Muscle layer of colon (tissue), 2 donors: ENCODE data around the gene PSMC5.
"Not testable (repeated sequence)": the region's sequence is repeated elsewhere in the genome, so short reads cannot be mapped to it uniquely, and the experiment has no call there.

ENCODE experiments used
- H3K27ac ChIP-seq: one replicate; pipeline ENCODE4 v1.7.0; 2013; ENCODE audit warnings: low read depth, mild to moderate bottlenecking, low read length, moderate library complexity
- H3K27me3 ChIP-seq, 2 donors: one replicate each; pipeline ENCODE4 v1.7.0; 2013; ENCODE audit warnings: low read length in 2 of 2, mild to moderate bottlenecking in 2 of 2; ENCODE audit not compliant: insufficient read depth in 2 of 2, control insufficient read depth in 1 of 2
- H3K36me3 ChIP-seq: one replicate; pipeline ENCODE4 v1.7.0; 2013; ENCODE audit warnings: mild to moderate bottlenecking, low read length; ENCODE audit not compliant: insufficient read depth
- H3K4me1 ChIP-seq: one replicate; pipeline ENCODE4 v1.7.0; 2013; ENCODE audit warnings: mild to moderate bottlenecking, low read length; ENCODE audit not compliant: insufficient read depth
- H3K4me3 ChIP-seq, 2 donors: one replicate each; pipeline ENCODE4 v1.7.0; 2013; ENCODE audit warnings: low read length in 2 of 2, low read depth in 1 of 2, mild to moderate bottlenecking in 1 of 2, moderate library complexity in 1 of 2
- H3K9ac ChIP-seq: one replicate; pipeline ENCODE4 v1.7.0; 2013; ENCODE audit warnings: low read length
- H3K9me3 ChIP-seq: one replicate; pipeline ENCODE4 v1.7.0; 2013; ENCODE audit warnings: mild to moderate bottlenecking, low read length
- donor health status: abdominal sarcoma.
- donor health status: Adenocarcinoma of cecum.

Gene PSMC5

GRCh38 chr17:63855185-63855584 is 28.0 kb downstream of the PSMC5 start:
- Histone ChIP-seq H3K27ac (no peak overlapping the region), H3K9ac (no peak overlapping the region), H3K9me3 (no peaks in the 10 kb centered on the region), H3K36me3 (no peaks in the 10 kb centered on the region), H3K4me3 (no peak overlapping the region), H3K4me1 (no peaks in the 10 kb centered on the region), H3K27me3 (no peaks in the 10 kb centered on the region)

GRCh38 chr17:63856425-63856824 is 29.2 kb downstream of the PSMC5 start:
- not testable (repeated sequence) for H3K4me3 ChIP-seq, H3K27ac ChIP-seq, H3K36me3 ChIP-seq

GRCh38 chr17:63859257-63859656 is 32.0 kb downstream of the PSMC5 start:
- H3K27me3 ChIP-seq, result no peaks in the 10 kb centered on the region
- no peaks in the 10 kb centered on the region for H3K4me1 ChIP-seq
- no peak overlapping the region for H3K9ac ChIP-seq
- no peaks in the 10 kb centered on the region for H3K9me3 ChIP-seq
- no peaks in the 10 kb centered on the region for H3K36me3 ChIP-seq
- no peak overlapping the region for H3K27ac ChIP-seq
- no peak overlapping the region for H3K4me3 ChIP-seq

More at GRCh38 chr17:63856425-63856824, 29.2 kb downstream of the PSMC5 start:
- not testable (repeated sequence) for H3K9ac ChIP-seq, H3K27me3 ChIP-seq, H3K4me1 ChIP-seq, H3K9me3 ChIP-seq

- H3K4me3 ChIP-seq, H3K27me3 ChIP-seq, H3K4me1 ChIP-seq, H3K9me3 ChIP-seq, H3K9ac ChIP-seq, H3K27ac ChIP-seq, H3K36me3 ChIP-seq: not testable (repeated sequence)
These were observed 39.4 kb downstream of the PSMC5 start for GRCh38 chr17:63866625-63867024.

GRCh38 chr17:63869491-63870291 is 42.5 kb downstream of the PSMC5 start:
- not testable (repeated sequence) for H3K9ac ChIP-seq, H3K4me3 ChIP-seq, H3K36me3 ChIP-seq, H3K4me1 ChIP-seq, H3K9me3 ChIP-seq, H3K27ac ChIP-seq, H3K27me3 ChIP-seq

GRCh38 chr17:63870292-63870665 is 43.0 kb downstream of the PSMC5 start:
- H3K4me1 ChIP-seq, H3K4me3 ChIP-seq, H3K27me3 ChIP-seq, H3K9me3 ChIP-seq, H3K9ac ChIP-seq, H3K27ac ChIP-seq, H3K36me3 ChIP-seq: not testable (repeated sequence)

- not testable (repeated sequence) for H3K27ac ChIP-seq, H3K27me3 ChIP-seq, H3K9me3 ChIP-seq, H3K4me3 ChIP-seq, H3K36me3 ChIP-seq, H3K4me1 ChIP-seq, H3K9ac ChIP-seq
These were observed 44.6 kb downstream of the PSMC5 start for GRCh38 chr17:63871646-63872365.

- H3K27me3 ChIP-seq, H3K4me3 ChIP-seq, H3K9me3 ChIP-seq, H3K27ac ChIP-seq, H3K9ac ChIP-seq, H3K36me3 ChIP-seq, H3K4me1 ChIP-seq: not testable (repeated sequence)
These were observed 46.3 kb downstream of the PSMC5 start, which contains the start of gene CSH2 for GRCh38 chr17:63873577-63873976. TSS of gene CSH2 (minus strand) at chr17:63873677. CDS start at chr17:63873614, 63 bp downstream.

GRCh38 chr17:63874061-63874626 is 46.9 kb downstream of the PSMC5 start:
- H3K9me3 ChIP-seq, H3K36me3 ChIP-seq, H3K27ac ChIP-seq: not testable (repeated sequence)

GRCh38 chr17:63874693-63875092 is 47.5 kb downstream of the PSMC5 start:
- not testable (repeated sequence) for H3K9ac ChIP-seq, H3K4me1 ChIP-seq, H3K36me3 ChIP-seq, H3K27me3 ChIP-seq, H3K27ac ChIP-seq, H3K9me3 ChIP-seq, H3K4me3 ChIP-seq

More at GRCh38 chr17:63874061-63874626, 46.9 kb downstream of the PSMC5 start:
- H3K4me3 ChIP-seq, H3K4me1 ChIP-seq, H3K27me3 ChIP-seq, H3K9ac ChIP-seq: not testable (repeated sequence)

- H3K9ac ChIP-seq, H3K9me3 ChIP-seq, H3K36me3 ChIP-seq, H3K4me3 ChIP-seq, H3K4me1 ChIP-seq, H3K27me3 ChIP-seq, H3K27ac ChIP-seq: not testable (repeated sequence)
These were observed 51.2 kb downstream of the PSMC5 start for GRCh38 chr17:63878413-63878812.
